Breast epithelium (tissue), 3 donors: ENCODE measurements around the gene PLEKHO2.

Experiments
- CTCF ChIP-seq, 3 donors: fragments of 450-650 bp; IDR thresholded peaks; one replicate each; pipeline ENCODE4 v1.5.1; 2016 to 2017; ENCODE audit warnings: antibody characterized with exemption in 3 of 3, mild to moderate bottlenecking in 3 of 3, moderate library complexity in 3 of 3
- POLR2A ChIP-seq: fragments of 450-650 bp; IDR thresholded peaks from one replicate; pipeline ENCODE4 v1.6.1; 2016; ENCODE audit warnings: antibody characterized with exemption, mild to moderate bottlenecking, moderate library complexity

GRCh38 chr15:64883997-64884511, 42.3 kb downstream of the PLEKHO2 start:
- TF ChIP-seq POLR2A, result no peak
- TF ChIP-seq CTCF (IDR thresholded peaks at IDR 0.05), result no peak
